ENCODE measurements around the gene TTC6.

TTC6 gene

DNA sequence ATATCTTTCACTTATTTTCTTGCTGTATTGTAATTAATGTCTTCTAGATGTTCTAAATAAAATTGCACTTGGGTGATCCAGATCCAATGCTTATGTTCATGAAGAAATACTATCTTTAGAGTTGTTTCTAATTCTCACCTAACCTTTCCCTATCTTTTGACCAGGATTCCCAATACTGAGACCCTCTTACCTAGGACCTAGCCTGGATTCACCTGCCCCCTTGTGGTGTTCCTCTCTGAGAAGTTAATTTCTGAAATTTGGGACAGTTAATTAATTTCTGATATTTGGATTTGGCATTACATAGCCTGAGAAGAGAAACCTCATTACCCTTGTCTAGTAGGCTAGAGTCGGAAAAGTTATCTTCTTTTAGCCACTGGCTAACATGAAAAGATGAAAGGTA, 29.9 kb upstream of the TTC6 start:
- no peak for TF ChIP-seq PAX5 (IDR thresholded peaks at IDR 0.05; ENCODE audit: insufficient read depth, low read length, severe bottlenecking)
- TF ChIP-seq TAF1 (IDR thresholded peaks at IDR 0.05; ENCODE audit: low read depth, low read length), result no peak
- TF ChIP-seq POLR2AphosphoS5 (IDR thresholded peaks at IDR 0.05; ENCODE audit: low read depth, low read length), result no peak
- no peak for TF ChIP-seq POLR2A (IDR thresholded peaks at IDR 0.05; ENCODE audit: low read depth, low read length)
- no peak for DNase-seq (ENCODE audit: insufficient read length, low spot score)
- no peak for FAIRE-seq

GRCh38 chr14:37566811-37567371, 28.5 kb upstream of the TTC6 start:
- no peak for TF ChIP-seq PAX5 (IDR thresholded peaks at IDR 0.05; ENCODE audit: insufficient read depth, low read length, severe bottlenecking)
- TF ChIP-seq POLR2AphosphoS5 (IDR thresholded peaks at IDR 0.05; ENCODE audit: low read depth, low read length), result no peak
- no peak for TF ChIP-seq SPI1 (IDR thresholded peaks at IDR 0.05; ENCODE audit: low read depth, low read length)
- TF ChIP-seq POU2F2 (IDR thresholded peaks at IDR 0.05; ENCODE audit: low read depth, low read length), result no peak
- no peak for TF ChIP-seq TAF1 (IDR thresholded peaks at IDR 0.05; ENCODE audit: low read depth, low read length)
- no peak for TF ChIP-seq POLR2A (IDR thresholded peaks at IDR 0.05; ENCODE audit: low read depth, low read length)
- FAIRE-seq (no peak), DNase-seq (ENCODE audit: insufficient read length, low spot score) (no peak)

GRCh38 chr14:37569729-37570128, 25.7 kb upstream of the TTC6 start:
- TF ChIP-seq TAF1 (IDR thresholded peaks at IDR 0.05; ENCODE audit: low read depth, low read length), result no peak
- TF ChIP-seq POLR2AphosphoS5 (IDR thresholded peaks at IDR 0.05; ENCODE audit: low read depth, low read length), result no peak
- no peak for TF ChIP-seq POU2F2 (IDR thresholded peaks at IDR 0.05; ENCODE audit: low read depth, low read length)
- no peak for TF ChIP-seq POLR2A (IDR thresholded peaks at IDR 0.05; ENCODE audit: low read depth, low read length)
- DNase-seq (ENCODE audit: insufficient read length, low spot score) (no peak), FAIRE-seq (no peak)

DNA sequence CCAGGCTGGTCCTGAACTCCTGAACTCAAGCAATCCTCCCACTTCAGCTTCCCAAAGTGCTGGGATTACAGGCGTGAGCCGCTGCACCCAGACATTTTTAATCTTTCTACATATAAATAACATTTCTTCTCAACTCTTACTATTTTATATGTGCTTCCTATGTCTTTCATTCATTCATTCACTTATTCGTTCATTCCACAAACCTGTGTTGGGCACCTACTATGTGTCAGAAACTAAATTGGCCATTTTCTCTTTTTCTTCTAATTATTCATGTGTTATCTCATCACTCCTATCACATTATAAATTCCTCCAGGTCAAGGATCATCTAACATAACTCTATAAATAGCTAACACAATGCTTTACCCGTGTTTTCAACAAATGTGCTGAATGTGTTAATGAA, 24.0 kb upstream of the TTC6 start:
- TF ChIP-seq POLR2AphosphoS5 (IDR thresholded peaks at IDR 0.05; ENCODE audit: low read depth, low read length) (no peak), PAX5 (IDR thresholded peaks at IDR 0.05; ENCODE audit: insufficient read depth, low read length, severe bottlenecking) (no peak), TAF1 (IDR thresholded peaks at IDR 0.05; ENCODE audit: low read depth, low read length) (no peak), POU2F2 (IDR thresholded peaks at IDR 0.05; ENCODE audit: low read depth, low read length) (no peak), POLR2A (IDR thresholded peaks at IDR 0.05; ENCODE audit: low read depth, low read length) (no peak), SPI1 (IDR thresholded peaks at IDR 0.05; ENCODE audit: low read depth, low read length) (no peak)
- FAIRE-seq (no peak), DNase-seq (ENCODE audit: insufficient read length, low spot score) (no peak)

GRCh38 chr14:37573356-37573755, 22.1 kb upstream of the TTC6 start:
- TF ChIP-seq POLR2A (IDR thresholded peaks at IDR 0.05; ENCODE audit: low read depth, low read length) (no peak), SPI1 (IDR thresholded peaks at IDR 0.05; ENCODE audit: low read depth, low read length) (no peak), POU2F2 (IDR thresholded peaks at IDR 0.05; ENCODE audit: low read depth, low read length) (no peak)
- no peak for FAIRE-seq
- DNase-seq (ENCODE audit: insufficient read length, low spot score), result no peak

- TF ChIP-seq POLR2A (IDR thresholded peaks at IDR 0.05; ENCODE audit: low read depth, low read length) (no peak), TAF1 (IDR thresholded peaks at IDR 0.05; ENCODE audit: low read depth, low read length) (no peak), POLR2AphosphoS5 (IDR thresholded peaks at IDR 0.05; ENCODE audit: low read depth, low read length) (no peak), POU2F2 (IDR thresholded peaks at IDR 0.05; ENCODE audit: low read depth, low read length) (no peak)
- no peak for DNase-seq (ENCODE audit: insufficient read length, low spot score)
- no peak for FAIRE-seq
Measured at GRCh38 chr14:37579274-37579673, 16.2 kb upstream of the TTC6 start.

DNA sequence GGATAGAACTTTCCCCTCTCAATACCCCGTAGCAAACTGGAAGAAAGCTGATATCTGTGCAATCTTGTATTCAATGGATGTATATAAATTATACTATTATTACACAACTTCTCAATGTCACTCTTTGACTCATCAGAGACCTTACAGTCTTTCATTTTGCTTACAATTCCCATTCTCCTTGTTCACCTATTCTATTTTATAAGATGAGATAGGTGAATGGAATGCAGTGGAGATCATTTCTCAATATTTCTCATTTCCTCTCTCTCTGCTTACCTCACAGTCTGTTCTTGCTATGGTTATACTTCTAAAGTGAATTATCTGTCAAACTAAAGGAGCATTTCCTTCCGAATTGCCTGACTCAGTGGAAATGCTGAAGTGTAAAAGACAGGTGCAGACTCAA, 15.3 kb upstream of the TTC6 start:
- TF ChIP-seq SPI1 (IDR thresholded peaks at IDR 0.05; ENCODE audit: low read depth, low read length), result no peak
- TF ChIP-seq PAX5 (IDR thresholded peaks at IDR 0.05; ENCODE audit: insufficient read depth, low read length, severe bottlenecking), result no peak
- TF ChIP-seq POLR2A (IDR thresholded peaks at IDR 0.05; ENCODE audit: low read depth, low read length), result no peak
- TF ChIP-seq TAF1 (IDR thresholded peaks at IDR 0.05; ENCODE audit: low read depth, low read length), result no peak
- no peak for TF ChIP-seq POLR2AphosphoS5 (IDR thresholded peaks at IDR 0.05; ENCODE audit: low read depth, low read length)
- TF ChIP-seq POU2F2 (IDR thresholded peaks at IDR 0.05; ENCODE audit: low read depth, low read length), result no peak
- DNase-seq (ENCODE audit: insufficient read length, low spot score) (no peak), FAIRE-seq (no peak)

GRCh38 chr14:37583358-37584210, 11.8 kb upstream of the TTC6 start:
- DNase-seq (ENCODE audit: insufficient read length, low spot score) (no peak), FAIRE-seq (no peak)
- TF ChIP-seq PAX5 (IDR thresholded peaks at IDR 0.05; ENCODE audit: insufficient read depth, low read length, severe bottlenecking) (no peak), TAF1 (IDR thresholded peaks at IDR 0.05; ENCODE audit: low read depth, low read length) (no peak), POU2F2 (IDR thresholded peaks at IDR 0.05; ENCODE audit: low read depth, low read length) (no peak), POLR2A (IDR thresholded peaks at IDR 0.05; ENCODE audit: low read depth, low read length) (no peak), SPI1 (IDR thresholded peaks at IDR 0.05; ENCODE audit: low read depth, low read length) (no peak), POLR2AphosphoS5 (IDR thresholded peaks at IDR 0.05; ENCODE audit: low read depth, low read length) (no peak)

DNA sequence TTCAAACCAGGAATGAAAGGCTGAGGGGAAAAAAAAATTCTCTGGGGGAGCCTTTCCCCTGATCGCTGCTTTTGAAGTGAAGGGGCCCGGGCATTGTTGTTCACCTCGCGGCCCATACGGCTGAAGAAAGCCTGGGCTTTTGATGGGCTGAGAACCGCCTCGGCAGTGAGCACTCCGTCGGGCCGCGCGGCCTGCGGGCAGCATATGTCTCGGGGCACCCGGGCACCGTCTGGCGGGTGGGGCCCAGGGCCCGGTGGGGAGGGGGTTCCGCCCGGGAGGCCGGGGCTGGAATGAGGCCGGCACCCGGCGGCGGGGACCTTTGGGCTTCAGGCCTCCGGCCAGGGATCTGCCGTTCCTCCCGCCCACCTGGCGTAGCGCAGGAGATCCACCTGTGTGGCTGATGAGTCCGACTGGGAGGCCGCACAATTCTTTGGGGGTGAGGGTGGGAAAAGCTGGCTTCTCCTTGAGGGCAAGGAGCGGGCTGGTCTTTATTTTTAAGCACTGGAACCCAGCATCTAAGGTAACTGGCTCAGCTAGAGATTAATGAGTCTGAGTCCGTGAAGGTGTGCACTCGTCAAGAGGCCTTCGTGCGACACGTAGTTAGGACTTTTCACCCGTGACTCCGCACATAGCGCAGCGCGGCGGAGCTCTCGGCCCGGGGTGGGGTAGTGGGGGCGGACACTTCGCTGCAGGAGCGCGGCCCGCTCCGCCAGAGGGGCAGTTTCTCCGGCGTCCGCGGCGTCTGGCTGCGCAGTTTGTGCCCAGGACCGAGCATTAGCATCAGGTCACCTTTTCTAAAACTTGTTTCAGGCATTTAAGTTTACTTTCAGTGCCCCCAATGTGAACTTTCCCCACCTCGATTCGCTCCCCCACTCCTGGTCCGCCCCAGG, 11.0 kb upstream of the TTC6 start:
- DNase-seq (ENCODE audit: insufficient read length, low spot score) (no peak), FAIRE-seq (no peak)
- no peak for TF ChIP-seq POU2F2 (IDR thresholded peaks at IDR 0.05; ENCODE audit: low read depth, low read length)
- no peak for TF ChIP-seq POLR2A (IDR thresholded peaks at IDR 0.05; ENCODE audit: low read depth, low read length)
- TF ChIP-seq PAX5 (IDR thresholded peaks at IDR 0.05; ENCODE audit: insufficient read depth, low read length, severe bottlenecking), result no peak
- no peak for TF ChIP-seq TAF1 (IDR thresholded peaks at IDR 0.05; ENCODE audit: low read depth, low read length)
- no peak for TF ChIP-seq SPI1 (IDR thresholded peaks at IDR 0.05; ENCODE audit: low read depth, low read length)
- no peak for TF ChIP-seq POLR2AphosphoS5 (IDR thresholded peaks at IDR 0.05; ENCODE audit: low read depth, low read length)
